Left colon (tissue), 2 donors: Measurements from ENCODE around the gene POU6F1. TPM values are rescaled to one million over a fixed set of nuclear protein-coding genes. Genes with fewer than 3 reads are reported as not detected.

Experiments
- ATAC-seq: fragments of 200-7000 bp; cut with Tn5 transposase; one replicate; pipeline ENCODE4 v1.9.1; 2020; ENCODE audit warnings: mild to moderate bottlenecking, moderate library complexity
- DNase-seq, 2 donors: peaks; one replicate each; pipeline ENCODE4 v3.0.0-alpha.2; 2020
- intact Hi-C, 2 donors: fragments of 100-400 bp; cut with DNase I in 1 of 2; cut with micrococcal nuclease in 1 of 2; formaldehyde crosslinking; loops; one replicate each; pipeline versions ENCODE4 v1.11.2 to v1.14.0; 2022; cut with DNase I, micrococcal nuclease
- total RNA-seq, 2 donors: library from RNA; stranded (reverse); fragmentation: NEBNext Ultra II Directional; extraction: Animal tissue kit (Norgen Biotek cat#: 25700); gene quantifications; one replicate each; pipeline ENCODE4 v1.2.1, GENCODE V29; 2021
- donor health status: DM: no; HTN: no; CAD: no.
- donor health status: DM: yes; HTN: yes; CAD: no.

POU6F1 gene
- total RNA-seq, 2 donors from 2014 or later, result 6.3 to 6.9 TPM

DNA sequence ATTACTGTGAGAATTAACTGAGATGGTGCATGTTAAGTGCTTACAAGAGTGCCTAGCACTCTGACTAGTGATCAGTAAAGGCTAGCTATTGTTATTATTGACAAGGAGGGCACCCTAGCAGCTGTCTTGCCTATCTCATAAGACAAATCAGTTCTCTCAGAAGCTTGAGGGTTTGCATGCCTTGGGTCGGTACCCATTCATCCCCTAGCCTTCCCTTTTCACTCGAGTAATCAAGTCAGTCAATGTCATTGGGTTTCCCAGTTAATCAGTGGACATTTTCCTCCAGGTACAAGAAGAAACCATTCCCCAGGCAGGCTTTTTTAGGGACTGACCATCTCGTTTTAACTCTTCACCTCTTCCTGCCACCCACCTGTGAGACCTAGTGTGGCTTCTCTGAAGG is 34.5 kb downstream of the POU6F1 start:
- no peak for ATAC-seq
- no peak for DNase-seq
- intact Hi-C loops, result no loop called here

DNA sequence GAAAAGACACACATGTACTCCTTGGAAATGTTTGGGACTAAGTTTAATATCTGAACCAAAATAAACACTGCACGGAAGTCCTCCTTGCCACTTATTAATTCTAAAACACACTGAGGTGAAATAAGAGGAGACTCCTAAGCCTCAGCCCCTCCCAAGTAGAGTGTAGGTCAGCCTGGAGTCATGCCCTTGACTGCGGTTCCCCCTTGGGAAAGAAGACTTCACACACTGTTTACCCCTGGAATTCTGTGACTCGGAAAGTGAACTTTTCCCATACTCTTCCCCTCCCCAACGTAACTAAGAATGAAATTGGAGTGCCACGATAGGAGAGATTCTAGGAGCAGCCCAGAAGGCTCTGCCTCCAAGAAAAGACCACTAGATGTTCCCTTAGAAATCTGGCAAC is 36.3 kb downstream of the POU6F1 start:
- DNase-seq (no peak), ATAC-seq (no peak)
- intact Hi-C loops, result no loop called here

- intact Hi-C loops, result no loop called here
- ATAC-seq (no peak), DNase-seq (no peak)
Observed at GRCh38 chr12:51177897-51178296, 40.0 kb downstream of the POU6F1 start.

DNA sequence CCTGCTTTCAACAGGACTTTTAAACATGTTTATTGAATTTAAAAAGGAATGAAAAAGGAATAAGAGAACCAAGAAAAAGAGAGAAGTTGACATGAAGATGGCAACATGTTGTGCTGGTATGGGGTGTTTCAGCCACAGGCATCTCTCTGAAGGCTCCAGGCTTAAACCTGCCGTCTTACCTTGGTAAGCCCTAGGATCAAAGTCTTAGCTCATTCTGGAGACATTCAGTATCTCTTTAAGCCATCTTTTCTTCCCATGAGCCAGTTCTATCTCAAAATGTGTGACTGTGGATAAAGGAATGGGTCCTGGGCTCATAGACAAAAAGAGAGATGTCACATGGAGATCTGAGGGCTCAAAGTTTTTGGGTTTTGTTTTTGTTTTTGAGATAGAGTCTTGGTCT is 43.4 kb downstream of the POU6F1 start:
- intact Hi-C loops, result no loop called here

DNA sequence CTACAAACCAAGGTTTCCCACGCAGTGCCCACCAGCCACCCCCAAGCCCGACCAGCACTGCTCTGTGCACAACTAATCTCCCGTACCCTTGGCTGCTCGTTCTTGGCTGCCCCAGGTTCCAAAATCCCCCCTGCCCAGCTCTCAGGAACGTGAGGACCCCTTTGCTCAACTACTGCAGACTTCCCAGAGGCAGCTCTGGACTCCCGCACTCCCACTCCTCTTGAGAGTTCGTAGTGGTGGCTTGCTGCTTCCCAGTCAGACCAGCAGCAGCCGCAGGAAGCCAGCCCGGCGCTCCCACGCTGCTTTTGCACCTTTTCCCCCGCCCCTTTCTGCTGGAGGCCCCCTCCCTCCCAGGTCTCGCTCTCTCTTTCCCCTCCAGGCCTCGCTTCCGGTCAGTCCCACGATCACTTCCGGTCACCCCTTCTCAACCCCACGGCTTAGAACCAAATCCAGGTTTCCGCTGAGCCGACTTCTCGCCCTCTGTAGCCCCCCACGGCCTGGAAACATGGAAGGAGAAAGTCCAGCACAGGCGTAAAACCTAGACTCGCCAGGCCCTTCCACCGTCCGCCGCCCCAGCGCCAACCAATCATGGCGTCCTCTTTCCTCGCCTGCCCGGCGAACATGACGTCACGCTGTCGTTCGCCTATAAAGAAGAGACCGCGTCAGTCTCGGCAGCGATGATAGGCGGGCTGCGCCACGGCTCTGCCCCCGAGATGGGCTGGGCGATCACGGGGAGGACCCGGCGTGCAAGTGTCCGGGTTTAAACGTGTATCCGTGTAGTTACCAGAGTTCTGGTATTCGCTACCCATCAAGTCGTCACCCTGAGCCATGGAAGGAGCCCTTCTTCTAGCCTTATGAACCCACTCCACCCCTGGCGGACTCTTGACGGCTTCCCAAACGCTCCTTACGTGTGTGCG is 45.1 kb downstream of the POU6F1 start, which contains the start of gene TFCP2:
TSS of gene TFCP2 (minus strand) at position 621 of the 917 bp plus-strand sequence. CDS start 713 bp downstream, outside the sequence.
- intact Hi-C loops, result no loop called here
- ATAC-seq (peak; percentile 97), DNase-seq (peak; percentile 97 to 98)

More for the DNA sequence above, 43.4 kb downstream of the POU6F1 start:
- DNase-seq, result no peak
- ATAC-seq, result no peak

DNA sequence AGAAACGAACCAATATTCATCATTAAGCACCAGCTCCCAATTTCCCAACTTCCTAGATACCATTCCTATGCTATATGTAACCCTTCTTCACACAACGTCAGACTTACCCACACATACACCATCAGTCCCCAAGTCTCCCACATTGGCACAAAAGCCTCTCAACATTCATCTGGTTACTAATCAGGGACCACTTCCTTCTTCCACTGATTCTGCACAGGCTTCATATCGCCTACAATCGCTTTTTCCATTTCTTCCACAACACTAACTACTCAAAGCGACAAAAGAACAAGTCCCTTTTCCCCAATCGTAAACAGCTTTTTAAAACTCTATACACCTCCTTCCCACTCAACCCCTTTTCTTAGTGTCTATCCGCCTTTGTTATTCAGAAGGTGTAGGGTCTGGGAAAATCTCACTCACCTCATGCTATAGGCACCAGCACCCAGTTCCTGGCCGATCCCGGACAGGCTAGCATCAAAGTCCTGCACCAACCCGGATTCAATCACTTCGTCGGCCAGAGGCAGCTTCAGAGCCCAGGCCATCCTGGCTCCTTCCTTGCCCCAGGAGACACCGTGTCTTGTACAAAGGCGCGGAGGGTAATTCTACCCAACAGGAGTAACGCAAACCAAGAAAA is 45.9 kb downstream of the POU6F1 start:
- DNase-seq, result peak in 1 of 2 donors; percentile 32
- intact Hi-C loops, result no loop called here

GRCh38 chr12:51163795-51164194 is 54.1 kb downstream of the POU6F1 start:
- ATAC-seq, result no peak
- intact Hi-C loops, result no loop called here
- DNase-seq, result no peak

More for the DNA sequence above, 45.9 kb downstream of the POU6F1 start:
- peak; percentile 40 for ATAC-seq

DNA sequence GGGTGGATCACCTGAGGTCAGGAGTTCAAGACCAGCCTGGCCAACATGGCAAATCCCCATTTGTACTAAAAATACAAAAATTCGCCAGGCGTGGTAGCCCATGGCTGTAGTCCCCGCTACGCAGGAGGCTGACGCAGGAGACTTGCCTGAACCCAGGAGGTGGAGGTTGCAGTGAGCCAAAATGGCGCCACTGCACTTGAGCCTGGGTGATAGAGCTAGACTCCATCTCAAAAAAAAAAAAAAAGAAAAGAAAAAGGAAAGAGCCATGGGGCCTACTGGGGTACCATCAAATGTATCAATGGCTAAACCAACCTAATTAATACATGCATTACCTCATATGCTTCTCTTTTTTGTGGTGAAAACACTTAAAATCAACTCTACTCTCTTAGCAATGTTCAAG is 55.6 kb downstream of the POU6F1 start:
- intact Hi-C loops, result no loop called here
- ATAC-seq, result no peak
- no peak for DNase-seq

- intact Hi-C loops, result no loop called here
- ATAC-seq (no peak), DNase-seq (no peak)
Observed at GRCh38 chr12:51160814-51161459, 56.9 kb downstream of the POU6F1 start.

DNA sequence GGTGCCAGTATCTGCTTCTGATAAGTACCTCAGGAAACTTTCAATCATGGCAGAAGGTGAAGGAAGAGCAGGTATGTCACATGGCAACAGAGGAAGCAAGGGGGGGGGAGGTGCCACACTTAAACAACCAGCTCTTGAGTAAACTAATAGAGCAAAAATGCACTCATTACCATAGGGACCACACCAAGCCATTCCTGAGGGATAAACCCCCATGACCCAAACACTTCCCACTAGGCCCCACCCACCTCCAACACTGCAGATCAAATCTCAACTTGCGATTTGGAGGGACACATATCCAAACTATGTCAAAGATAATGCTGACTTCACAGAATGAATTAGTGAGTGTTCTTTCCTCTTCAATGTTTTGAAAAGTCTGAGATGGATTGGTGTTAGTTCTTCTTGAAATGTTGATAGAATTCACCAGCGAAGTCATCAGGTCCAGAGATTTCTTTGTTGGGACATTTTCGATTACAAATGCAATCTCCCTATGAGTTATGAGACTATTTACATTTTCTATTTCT is 61.6 kb downstream of the POU6F1 start:
- intact Hi-C loops, result no loop called here
- ATAC-seq (no peak), DNase-seq (no peak)

DNA sequence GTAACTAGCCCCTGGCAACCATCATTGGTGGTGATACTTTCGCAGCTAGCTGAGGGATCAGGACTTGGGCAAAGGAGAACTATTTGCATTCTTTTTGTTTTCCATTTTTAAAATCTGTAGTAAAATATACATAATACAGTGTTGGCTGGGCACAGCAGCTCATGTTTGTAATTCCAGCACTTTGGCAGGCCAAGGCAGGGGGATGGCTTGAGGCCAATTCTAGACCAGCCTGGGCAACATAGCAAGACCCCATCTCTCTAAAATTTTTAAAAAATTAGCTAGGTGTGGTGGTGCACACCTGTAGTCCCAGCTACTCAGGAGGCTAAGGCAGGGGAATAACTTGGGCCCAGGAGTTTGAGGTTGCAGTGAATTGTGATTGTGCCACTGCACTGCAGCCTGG is 64.9 kb downstream of the POU6F1 start:
- no peak for ATAC-seq
- intact Hi-C loops, result no loop called here
- DNase-seq, result no peak

DNA sequence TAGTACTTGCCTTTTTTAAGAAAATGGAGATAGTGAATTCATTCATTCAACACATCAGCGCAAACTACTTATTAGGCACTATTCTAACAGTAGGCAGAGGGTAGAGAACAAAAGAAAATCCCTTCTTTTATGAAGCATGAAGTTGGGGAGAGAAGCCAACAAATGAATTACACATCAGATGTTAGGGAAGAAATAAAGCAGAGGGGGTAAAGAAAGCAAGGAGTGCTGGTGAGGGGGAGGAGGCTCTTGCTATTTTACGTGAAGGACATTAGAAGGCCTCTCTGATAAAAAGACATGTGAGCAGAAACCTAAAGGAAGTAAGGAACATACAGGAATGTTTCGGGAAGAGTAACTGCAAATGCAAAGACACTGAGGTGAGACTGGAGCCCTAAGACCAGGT is 67.1 kb downstream of the POU6F1 start:
- DNase-seq, result no peak
- ATAC-seq, result no peak
- intact Hi-C loops, result no loop called here

DNA sequence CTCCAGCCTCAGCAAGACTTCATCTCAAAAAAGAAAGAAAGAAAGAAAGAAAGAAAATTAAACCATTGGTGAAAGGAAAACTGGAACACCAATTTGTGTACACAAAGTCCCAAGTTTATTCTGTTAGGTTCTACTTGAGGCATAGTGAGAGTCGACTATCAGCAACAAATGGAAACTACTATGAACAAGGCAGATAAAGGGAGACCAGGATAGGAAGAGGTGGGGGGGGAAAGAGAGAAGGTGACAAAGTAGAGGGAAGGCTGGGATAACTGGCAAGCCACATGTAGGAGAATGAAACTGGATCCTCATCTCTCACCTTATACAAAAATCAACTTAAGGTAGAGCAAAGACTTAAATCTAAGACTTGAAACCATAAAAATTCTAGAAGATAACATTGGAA is 70.6 kb downstream of the POU6F1 start:
- ATAC-seq, result no peak
- no peak for DNase-seq
- intact Hi-C loops, result no loop called here

DNA sequence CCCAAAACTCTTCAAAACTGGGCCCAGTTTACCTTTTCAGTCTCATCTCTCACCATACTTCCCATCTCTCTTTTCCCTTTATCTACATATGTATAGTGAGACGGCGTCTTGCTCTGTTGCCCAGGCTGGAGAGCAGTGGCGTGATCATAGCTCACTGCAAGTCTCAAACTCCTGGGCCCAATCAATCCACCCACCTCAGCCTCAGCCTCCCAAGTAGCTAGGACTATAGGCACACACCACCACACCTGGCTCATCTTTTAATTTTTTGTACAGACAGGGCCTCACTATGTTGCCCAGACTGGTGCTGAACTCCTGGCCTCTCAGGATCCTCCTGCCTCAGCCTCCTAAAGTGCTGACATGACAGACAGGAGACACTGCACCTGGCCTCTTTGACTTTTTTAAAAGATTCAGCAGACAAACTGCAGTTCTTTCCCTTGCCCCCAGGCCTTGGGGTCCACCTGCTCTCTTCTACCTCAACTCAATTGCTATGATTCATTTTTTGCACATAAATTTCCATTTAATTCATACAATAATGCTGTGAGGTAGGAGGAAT is 78.5 kb downstream of the POU6F1 start:
- ATAC-seq (no peak), DNase-seq (no peak)
- intact Hi-C loops, result no loop called here

Other genes with a start within 250 kb of the POU6F1 start
- 10 to 100 TPM; 41.9 to 50.0 TPM for gene SLC11A2, start 191.7 kb downstream of the POU6F1 start, total RNA-seq
- 10 to 100 TPM; 57.5 to 68.0 TPM for gene LETMD1, start 169.7 kb downstream of the POU6F1 start, total RNA-seq
- 10 to 100 TPM; 16.5 to 19.6 TPM for gene CSRNP2, start 134.5 kb downstream of the POU6F1 start, total RNA-seq
- 10 to 100 TPM; 26.0 to 28.4 TPM for gene TFCP2, start 44.9 kb downstream of the POU6F1 start, total RNA-seq
- gene DAZAP2, start 20.8 kb upstream of the POU6F1 start, total RNA-seq, result 100 to 1,000 TPM; 300 to 304 TPM
- gene SMAGP, start 52.4 kb upstream of the POU6F1 start, total RNA-seq, result 100 to 1,000 TPM in 1 of 2 donors, 10 to 100 TPM in 1; 77.3 to 102 TPM
- gene BIN2, start 106.1 kb upstream of the POU6F1 start, total RNA-seq, result 1 to 10 TPM; 6.3 to 8.0 TPM
- gene CELA1, start 128.6 kb upstream of the POU6F1 start, total RNA-seq, result not detected
- 10 to 100 TPM; 31.4 to 41.0 TPM for gene GALNT6, start 173.3 kb upstream of the POU6F1 start, total RNA-seq
- 1 to 10 TPM in 1 of 2 donors, under 1 TPM in 1; 0.67 to 1.8 TPM for gene SLC4A8, start 206.8 kb upstream of the POU6F1 start, total RNA-seq